HepG2 (cell line): ENCODE data around the gene CENPK. TPM values are rescaled to one million over a fixed set of nuclear protein-coding genes. Genes with fewer than 3 reads are reported as not detected.

Experiments used
- ARNTL ChIP-seq: sonication (generic); formaldehyde crosslinking; IDR thresholded peaks from 2 replicates; pipeline ENCODE4 v1.4.0; 2020; ENCODE audit warnings: mild to moderate bottlenecking, missing genetic modification reagents
- KAT2B ChIP-seq: fragments of 150-350 bp; IDR thresholded peaks from 2 replicates; pipeline ENCODE4 v1.6.1; 2014; ENCODE audit warnings: low read depth, low read length, borderline replicate concordance
- NCOR1 ChIP-seq: fragments of 200-600 bp; sonication (generic); IDR thresholded peaks from 2 replicates; pipeline ENCODE4 v1.7.0; 2017; ENCODE audit warnings: antibody characterized with exemption, low read length, borderline replicate concordance
- PCBP2 ChIP-seq: fragments of 200-400 bp; formaldehyde crosslinking; optimal IDR thresholded peaks from 2 replicates; pipeline ENCODE3; 2018; ENCODE audit warnings: low read length, low read depth; ENCODE audit not compliant: poor library complexity, severe bottlenecking
- PRDM15 ChIP-seq: sonication (generic); formaldehyde crosslinking; IDR thresholded peaks from 2 replicates; pipeline ENCODE4 v1.4.0; 2020; ENCODE audit warnings: missing genetic modification reagents
- PRMT3 ChIP-seq: sonication (generic); formaldehyde crosslinking; IDR thresholded peaks from 2 replicates; pipeline ENCODE4 v1.8.1; 2022; ENCODE audit warnings: low read depth, mild to moderate bottlenecking, moderate library complexity, missing genetic modification reagents, borderline replicate concordance
- TAF1 ChIP-seq: sonication (generic); formaldehyde crosslinking; IDR thresholded peaks from 2 replicates; pipeline ENCODE4 v1.4.0; 2020; ENCODE audit warnings: missing genetic modification reagents
- TAF15 ChIP-seq: fragments of 200-400 bp; formaldehyde crosslinking; IDR thresholded peaks from one replicate; pipeline ENCODE4 v1.6.1; 2018; ENCODE audit warnings: mild to moderate bottlenecking, low read depth, low read length; ENCODE audit not compliant: poor library complexity, severe bottlenecking
- TBX2 ChIP-seq: sonication (generic); formaldehyde crosslinking; IDR thresholded peaks from 2 replicates; pipeline ENCODE4 v1.5.0; 2020; ENCODE audit warnings: missing genetic modification reagents, mild to moderate bottlenecking, borderline replicate concordance
- YEATS4 ChIP-seq: sonication (generic); formaldehyde crosslinking; IDR thresholded peaks from 2 replicates; pipeline ENCODE4 v1.4.0; 2020; ENCODE audit warnings: missing genetic modification reagents, borderline replicate concordance
- ZEB1 ChIP-seq: IDR thresholded peaks from 2 replicates; pipeline ENCODE4 v1.6.1; 2012; ENCODE audit warnings: mild to moderate bottlenecking, low read depth, inconsistent platforms; ENCODE audit not compliant: insufficient replicate concordance
- ZNF280D ChIP-seq: sonication (generic); formaldehyde crosslinking; IDR thresholded peaks from 2 replicates; pipeline ENCODE4 v1.5.1; 2020; ENCODE audit warnings: mild to moderate bottlenecking, missing genetic modification reagents
- ZNF597 ChIP-seq: sonication (generic); formaldehyde crosslinking; IDR thresholded peaks from 2 replicates; pipeline ENCODE4 v1.5.0; 2020; ENCODE audit warnings: missing genetic modification reagents
- polyA plus RNA-seq, 8 experiments: library from polyadenylated mRNA; depleted of rRNA in 3 of 8; stranded (reverse) in 7 of 8; unstranded in 1 of 8; fragments of >200 nt; fragmentation: Illumina TruSeq in 4 of 8; extraction: Trizol in 4 of 8; gene quantifications; 2 replicates each; pipeline versions ENCODE4 v1.2.1 to v1.2.3, GENCODE V29; 2011 to 2016; ENCODE audit warnings: low read depth in 4 of 8, missing spikeins in 1 of 8, mixed read lengths in 1 of 8; ENCODE audit not compliant: insufficient read depth in 1 of 8
- total RNA-seq, 5 experiments: library from RNA; depleted of rRNA; stranded (reverse); fragments of >200 nt; fragmentation: Illumina TruSeq; extraction: Trizol; gene quantifications; 2 replicates each; pipeline ENCODE4 v1.2.3, GENCODE V29; 2016; ENCODE audit warnings: low read depth in 1 of 5
- TF ChIP-seq, protein P1 (sequence below): sonication (generic); formaldehyde crosslinking; IDR thresholded peaks from 2 replicates; pipeline ENCODE4 v1.5.1; 2020; ENCODE audit warnings: mild to moderate bottlenecking, missing genetic modification reagents, moderate library complexity

CENPK gene
- total and polyA plus RNA-seq, 2 of the 13 experiments (the other 11 are each of a cell fraction or from before 2014, with no cell fraction given) = 14.3 to 54.4 TPM

DNA sequence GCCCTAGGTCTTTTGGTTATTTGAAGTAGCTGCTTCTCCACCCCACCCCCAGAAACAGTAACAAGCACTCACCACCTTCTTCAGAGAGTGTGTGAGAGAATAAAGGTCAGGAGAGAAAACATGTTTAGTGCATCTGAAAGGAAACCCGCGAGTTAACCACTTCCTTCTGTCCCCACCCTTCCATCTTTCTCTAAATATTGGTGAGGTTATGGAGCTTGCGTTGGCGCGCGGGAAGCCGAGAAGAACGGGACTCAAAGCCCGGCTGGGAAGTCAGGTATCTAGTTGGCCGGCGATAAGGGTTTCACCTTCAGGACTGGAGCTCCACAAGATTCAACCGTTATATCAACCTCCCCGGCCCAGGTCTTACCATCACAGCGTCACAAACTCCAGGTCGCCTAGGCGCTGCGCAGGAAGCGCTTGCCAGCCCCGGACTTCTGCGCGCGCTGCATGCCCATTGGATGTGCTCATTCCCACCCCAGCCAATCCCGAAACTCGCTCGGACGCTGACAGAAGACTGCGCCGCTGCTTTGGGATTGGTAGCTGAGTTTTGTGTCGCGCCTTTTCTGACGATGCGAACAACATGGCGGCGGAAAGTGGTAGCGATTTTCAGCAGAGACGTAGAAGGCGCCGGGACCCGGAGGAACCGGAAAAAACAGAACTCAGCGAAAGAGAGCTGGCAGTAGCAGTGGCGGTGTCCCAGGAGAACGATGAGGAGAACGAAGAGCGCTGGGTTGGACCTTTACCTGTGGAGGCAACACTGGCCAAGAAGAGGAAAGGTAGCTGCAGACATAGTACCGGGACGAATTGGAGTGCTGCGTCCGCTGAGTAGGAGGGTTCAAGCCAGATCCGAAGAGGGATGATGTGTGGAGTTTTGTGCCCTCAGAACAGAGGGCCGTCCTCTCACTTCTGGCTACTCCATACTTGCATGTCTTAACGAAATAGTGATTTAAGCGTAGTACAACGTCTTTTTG, at the start of gene CENPK, which contains the start of gene PPWD1 (continued):
- TF ChIP-seq, protein P1, sequence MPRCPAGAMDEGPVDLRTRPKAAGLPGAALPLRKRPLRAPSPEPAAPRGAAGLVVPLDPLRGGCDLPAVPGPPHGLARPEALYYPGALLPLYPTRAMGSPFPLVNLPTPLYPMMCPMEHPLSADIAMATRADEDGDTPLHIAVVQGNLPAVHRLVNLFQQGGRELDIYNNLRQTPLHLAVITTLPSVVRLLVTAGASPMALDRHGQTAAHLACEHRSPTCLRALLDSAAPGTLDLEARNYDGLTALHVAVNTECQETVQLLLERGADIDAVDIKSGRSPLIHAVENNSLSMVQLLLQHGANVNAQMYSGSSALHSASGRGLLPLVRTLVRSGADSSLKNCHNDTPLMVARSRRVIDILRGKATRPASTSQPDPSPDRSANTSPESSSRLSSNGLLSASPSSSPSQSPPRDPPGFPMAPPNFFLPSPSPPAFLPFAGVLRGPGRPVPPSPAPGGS (CRISPR knock-in tag) = no peak
- peak; percentile 88; the same call in 1 of the 2 replicates for TF ChIP-seq TAF1 (CRISPR knock-in tag)
- no peak for TF ChIP-seq PCBP2
- TF ChIP-seq YEATS4 (CRISPR knock-in tag) = peak; percentile 75
- TF ChIP-seq KAT2B = no peak
- TF ChIP-seq PRMT3 (CRISPR knock-in tag) = 0 out of 2 replicates have a peak, but pooled peaks have one; percentile 47
- TF ChIP-seq TBX2 (CRISPR knock-in tag) = peak; percentile 80
- no peak for TF ChIP-seq ZNF597 (CRISPR knock-in tag)
- TF ChIP-seq ARNTL (CRISPR knock-in tag) = no peak
- no peak; the same call in 1 of the 2 replicates for TF ChIP-seq ZNF280D
- no peak for TF ChIP-seq NCOR1
- no peak for TF ChIP-seq TAF15
- no peak for TF ChIP-seq ZEB1
- 0 out of 2 replicates have a peak, but pooled peaks have one; percentile 15 for TF ChIP-seq PRDM15 (CRISPR knock-in tag)
